GM19025 (cell line): ENCODE measurements around the gene AKT3.

ENCODE experiments used
- ATAC-seq: cut with Tn5 transposase; IDR thresholded peaks from one replicate; pipeline ENCODE4 v1.9.1; 2021; ENCODE audit warnings: mild to moderate bottlenecking, low read depth, moderate library complexity; ENCODE audit not compliant: unreplicated experiment

AKT3 gene

DNA sequence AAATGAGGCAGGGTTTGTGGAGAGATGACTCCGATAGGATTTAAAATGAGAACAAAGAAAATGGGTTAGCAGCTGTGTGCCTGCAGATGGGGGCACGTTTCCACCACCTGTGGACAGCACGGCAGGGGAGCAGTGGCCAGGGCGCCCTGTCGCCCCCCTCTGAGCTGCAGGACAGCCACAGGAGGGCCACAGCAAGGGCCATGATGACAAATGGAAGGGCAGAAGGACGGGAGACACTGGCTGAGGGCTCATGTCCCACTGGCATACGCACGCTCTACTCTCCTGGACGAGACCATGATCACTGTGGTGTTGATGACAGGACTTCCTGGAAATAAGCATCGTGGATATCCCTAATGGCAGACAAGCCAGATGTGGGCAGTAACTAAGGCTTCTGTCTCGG, 353.2 kb downstream of the AKT3 start:
- no peak for ATAC-seq

- no peak for ATAC-seq
These were observed 353.8 kb downstream of the AKT3 start for GRCh38 chr1:243496187-243496646.

GRCh38 chr1:243495442-243496186, 354.4 kb downstream of the AKT3 start:
- ATAC-seq = no peak

GRCh38 chr1:243494741-243495431, 355.2 kb downstream of the AKT3 start:
- ATAC-seq = no peak

DNA sequence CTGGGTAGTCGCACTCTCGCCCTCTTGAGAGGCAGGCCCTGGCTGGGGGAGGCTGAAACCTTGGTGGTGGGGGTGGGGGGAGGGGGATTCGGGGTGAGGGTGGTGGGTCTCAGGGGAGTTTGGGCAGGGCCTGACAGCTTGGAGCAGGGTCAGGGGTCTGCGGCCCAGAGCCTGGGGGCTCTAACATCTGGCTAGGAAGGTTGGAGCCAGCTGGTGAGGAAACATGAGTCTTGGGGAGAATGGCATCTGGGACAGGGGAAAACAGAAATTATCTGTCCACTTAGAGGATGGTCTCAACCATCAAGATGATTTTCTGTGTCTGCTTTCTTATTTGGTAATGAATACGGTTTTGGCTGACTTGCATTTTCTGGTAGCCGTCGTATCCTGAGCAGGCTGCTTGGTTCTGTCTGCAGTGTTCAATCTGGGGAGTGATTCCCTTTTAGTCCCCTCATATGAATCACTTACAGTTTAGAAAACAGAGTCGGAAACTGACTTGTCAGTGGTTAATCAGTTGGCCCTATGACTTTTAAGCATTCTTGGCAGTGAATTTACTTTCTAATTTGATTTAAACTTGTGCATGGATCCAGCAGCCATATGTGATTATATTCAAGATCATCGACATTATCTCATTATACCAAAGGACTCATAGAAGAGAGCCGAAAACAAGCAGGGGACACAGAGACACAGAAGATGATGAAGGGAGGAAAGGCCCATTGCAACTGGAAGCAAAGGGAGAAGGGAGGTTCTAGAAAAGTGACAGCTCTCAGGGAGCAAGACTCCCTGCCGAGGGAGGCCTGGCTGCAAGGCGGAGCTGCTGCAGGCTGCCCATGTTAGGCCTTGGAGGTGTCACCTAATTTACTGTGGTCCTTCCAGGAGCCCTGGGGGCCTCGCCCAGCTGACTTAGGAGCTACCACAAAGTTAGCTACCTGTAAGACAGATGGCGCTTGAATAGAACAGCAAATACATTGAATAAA, 356.6 kb downstream of the AKT3 start:
- no peak for ATAC-seq

DNA sequence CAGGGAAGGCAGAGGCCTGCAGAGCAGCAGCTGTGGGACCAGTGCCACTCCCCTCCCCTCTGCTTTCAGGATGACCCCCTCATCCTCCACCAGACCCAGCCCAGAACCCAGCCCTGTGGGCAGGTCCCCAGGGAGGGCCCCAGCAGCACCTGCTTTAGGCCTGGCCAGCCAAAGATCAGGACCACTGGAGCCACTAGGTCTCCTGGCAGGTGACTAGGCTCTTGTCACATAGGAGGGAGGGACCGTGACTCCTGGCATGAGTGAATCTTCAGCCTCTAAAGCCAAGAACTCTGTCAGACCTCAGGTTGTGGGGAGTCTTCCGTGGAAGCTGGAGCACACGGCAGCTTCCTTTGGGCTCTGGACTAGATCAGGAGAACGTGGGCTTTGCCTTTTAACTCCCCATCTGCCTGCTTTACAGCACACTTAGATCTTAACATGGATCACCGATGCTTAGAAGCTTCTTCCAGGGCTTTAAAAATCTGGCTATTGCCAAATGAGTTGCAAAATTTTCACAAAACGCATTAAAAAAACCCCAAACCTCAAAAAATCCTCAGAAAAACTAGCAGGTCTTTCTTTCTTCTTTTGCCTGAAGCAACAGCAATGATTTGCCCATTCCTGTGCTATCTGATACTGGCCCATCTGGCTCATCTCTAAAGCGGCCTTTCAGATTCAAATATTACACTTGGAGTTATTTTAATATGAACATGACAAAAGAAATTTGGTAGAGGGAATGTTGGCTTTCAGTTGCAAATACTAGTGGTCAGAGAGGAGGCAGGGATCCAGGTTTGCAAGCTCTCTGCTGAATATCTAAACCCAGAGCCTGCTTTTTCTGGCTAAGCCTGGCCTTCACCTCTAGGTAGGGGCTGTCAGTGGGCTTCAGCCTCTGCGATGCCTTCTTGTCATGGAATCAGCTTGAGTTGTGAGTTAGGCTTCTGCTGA, 359.0 kb downstream of the AKT3 start:
- no peak for ATAC-seq

DNA sequence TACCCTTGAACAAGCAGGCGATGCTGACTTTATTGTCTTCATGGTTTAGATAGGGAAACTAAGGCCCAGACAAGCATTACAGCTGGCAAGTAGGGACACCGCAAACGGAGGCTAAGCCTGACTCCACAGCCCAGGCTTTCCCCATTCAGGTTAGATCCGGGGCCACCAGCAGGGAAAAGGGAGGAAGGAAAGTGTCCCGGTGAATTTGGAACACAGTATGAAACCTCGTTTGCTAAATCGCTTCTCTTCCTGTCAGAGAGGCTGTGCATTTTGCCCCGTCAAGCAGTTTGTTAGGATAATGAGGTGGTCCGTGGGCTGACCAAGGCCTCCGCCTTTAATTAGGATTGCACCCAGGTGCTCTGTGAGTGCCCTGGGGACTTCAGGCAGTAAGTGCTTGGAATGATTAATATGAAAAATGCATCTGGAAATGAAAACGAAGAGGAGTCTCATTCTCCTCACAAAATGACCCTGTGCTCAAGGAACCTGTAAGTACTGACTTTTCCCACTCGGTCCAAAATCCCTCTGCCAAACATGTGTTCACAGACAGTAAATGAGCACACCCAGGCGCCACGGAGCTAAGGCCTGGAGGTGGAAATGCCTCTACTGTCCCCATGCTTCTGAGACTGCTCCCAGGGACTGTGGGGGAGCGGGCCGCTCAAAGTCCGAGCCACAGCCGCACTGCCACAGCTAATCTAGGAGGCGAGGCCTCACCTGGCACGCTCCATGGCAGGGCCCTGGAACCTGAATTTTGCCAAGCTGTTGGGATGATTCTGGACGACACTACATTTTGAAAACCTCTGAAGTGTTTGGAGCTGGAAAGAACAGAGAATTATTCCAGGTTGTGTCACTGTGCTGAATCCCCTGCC, 360.1 kb downstream of the AKT3 start:
- ATAC-seq = no peak

GRCh38 chr1:243489158-243489527, 360.9 kb downstream of the AKT3 start:
- no peak for ATAC-seq

- no peak for ATAC-seq
These were observed 361.4 kb downstream of the AKT3 start for GRCh38 chr1:243488459-243489157.

DNA sequence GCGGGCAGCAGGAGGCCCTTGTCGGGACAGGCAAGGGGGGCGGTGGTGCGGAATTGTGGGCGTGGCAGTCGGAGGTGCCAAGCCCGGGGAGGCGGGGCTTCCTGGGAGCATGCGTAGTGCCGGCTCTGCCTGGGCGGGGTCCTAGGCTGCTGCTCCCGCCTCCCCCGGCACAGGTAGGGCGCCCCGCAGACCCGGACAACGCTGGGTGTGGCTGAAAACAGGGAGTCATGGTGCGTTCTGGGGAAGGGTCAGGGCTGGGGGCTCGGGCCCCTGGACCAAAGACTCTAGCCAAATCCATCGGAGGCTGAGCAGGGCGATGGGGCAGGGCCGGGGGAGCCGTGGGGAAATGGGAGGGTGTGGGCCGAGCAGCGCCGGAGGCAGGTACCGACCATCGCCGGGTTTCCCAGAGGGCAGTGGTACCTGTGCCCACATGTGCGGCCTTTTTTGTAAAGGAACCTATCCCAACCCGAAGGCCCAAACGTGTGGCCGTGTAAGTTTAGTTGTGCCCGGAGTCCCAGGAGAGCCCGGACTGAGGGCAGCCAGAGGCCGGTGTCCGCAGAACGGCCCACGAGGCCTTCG, 362.3 kb downstream of the AKT3 start:
- no peak for ATAC-seq

- ATAC-seq = no peak
These were observed 362.9 kb downstream of the AKT3 start for GRCh38 chr1:243487036-243487648.

DNA sequence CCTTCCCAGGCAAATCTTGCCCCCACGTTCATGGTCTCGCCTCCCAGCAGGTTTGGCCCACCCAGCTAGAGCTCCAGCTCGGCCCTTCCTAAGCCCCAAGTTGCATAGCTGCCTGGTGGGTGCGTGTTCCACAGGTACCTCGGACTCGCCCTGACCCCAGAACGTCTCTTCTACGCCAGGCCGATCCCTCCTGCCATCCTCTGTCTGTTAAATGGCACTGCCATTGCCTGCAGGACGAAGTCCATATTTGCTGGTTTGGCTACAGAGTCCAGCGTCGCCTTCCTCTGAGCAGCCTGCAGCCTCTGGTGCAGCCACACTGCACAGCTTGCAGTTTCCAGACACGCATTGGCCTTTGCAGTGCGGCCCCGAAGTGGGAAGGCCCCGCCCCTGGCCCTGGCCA, 366.1 kb downstream of the AKT3 start:
- no peak for ATAC-seq

- ATAC-seq = no peak
These were observed 366.8 kb downstream of the AKT3 start for GRCh38 chr1:243483071-243483771.

DNA sequence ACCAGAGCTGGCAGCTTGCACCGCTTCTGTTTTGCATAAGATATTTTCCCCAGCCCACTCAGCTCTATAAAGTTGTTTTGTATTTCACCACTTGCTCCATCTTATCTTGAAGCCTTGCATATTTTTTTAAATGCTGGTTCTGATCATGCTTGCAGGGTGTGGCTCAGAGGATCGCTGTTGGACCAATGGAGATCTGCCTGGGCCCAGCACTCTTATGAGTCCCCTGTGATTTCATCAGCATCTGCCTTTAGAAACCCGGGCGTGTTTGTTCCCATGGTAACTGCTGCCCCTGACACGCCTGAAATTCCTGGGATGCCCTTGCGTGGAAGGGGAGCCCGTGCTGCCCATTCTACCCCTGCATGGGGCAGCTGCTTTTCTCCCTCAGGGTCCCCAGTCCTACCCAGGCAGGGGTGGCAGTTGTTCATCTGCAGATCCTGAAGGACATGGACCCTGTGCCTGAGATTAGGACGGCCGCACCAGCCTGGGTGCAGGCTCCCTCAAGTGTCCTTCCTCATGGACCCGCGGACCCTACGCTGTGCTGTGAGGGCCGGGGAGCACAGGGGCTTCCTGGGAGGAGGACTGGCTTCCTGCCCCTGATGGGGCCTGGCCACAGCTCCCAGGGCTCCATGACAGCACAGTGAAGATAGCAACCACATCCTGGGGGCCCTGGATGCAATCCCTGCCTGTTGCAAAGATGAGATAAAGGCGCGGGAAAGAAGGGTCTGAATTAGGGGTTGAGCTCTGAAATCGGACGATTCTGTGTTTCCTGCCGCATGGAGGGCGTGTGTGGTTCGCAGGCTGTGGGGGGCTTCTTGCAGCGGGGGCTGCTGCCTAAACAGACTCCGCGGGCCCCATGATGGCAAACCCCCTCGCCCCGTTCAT, 367.7 kb downstream of the AKT3 start:
- no peak for ATAC-seq

- ATAC-seq = no peak
These were observed 368.9 kb downstream of the AKT3 start for GRCh38 chr1:243481101-243481500.

GRCh38 chr1:243477731-243478290, 372.2 kb downstream of the AKT3 start:
- ATAC-seq = no peak
